Measurements from ENCODE around the gene UBE2N.
"Not testable (repeated sequence)": the region's sequence is repeated elsewhere in the genome, so short reads cannot be mapped to it uniquely, and the experiment has no call there.

UBE2N gene

DNA sequence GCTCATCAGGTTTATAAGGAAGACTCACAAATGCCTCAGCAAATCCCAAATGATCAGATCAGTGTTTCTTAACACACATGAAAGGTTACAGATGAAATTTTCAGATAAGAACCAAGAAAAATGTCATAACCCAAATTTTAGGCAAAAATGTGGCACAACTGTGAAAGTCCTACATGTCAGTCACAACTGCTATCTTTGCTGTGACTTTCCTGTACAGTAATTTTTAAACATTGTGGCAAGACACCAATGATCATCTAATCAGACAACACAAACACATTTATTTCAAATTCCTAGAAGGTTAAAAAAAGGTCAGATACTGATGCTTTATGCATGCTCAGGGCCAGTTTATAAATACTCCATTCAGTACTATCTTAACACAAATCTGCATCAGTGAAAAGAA, 32.9 kb downstream of the UBE2N start:
- peaks cover 21% of the 10 kb centered on the region for H3K36me3 ChIP-seq (ENCODE audit: control insufficient read depth, insufficient read depth, low read length, severe bottlenecking)
- no peak for DNase-seq (ENCODE audit: low read depth)
- no peaks in the 10 kb centered on the region for H3K27me3 ChIP-seq (replicated peaks; ENCODE audit: control insufficient read depth, insufficient read depth, low read length)

DNA sequence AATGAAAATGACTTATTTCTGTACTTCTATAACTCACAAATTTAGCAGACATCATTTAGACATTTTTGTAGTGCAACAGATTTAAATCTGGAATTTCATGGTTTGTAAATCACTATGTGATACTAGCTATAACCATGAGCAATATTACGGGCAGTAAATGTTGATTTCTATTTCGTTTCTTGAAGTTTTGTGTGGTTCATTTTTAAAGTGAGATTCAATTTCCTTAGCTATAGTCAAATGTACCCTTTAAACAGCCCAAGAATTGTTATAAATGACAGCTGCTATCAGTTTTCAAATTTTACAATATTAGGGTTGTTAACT, 33.8 kb downstream of the UBE2N start:
- Histone ChIP-seq H3K36me3 (ENCODE audit: control insufficient read depth, insufficient read depth, low read length, severe bottlenecking) (peaks cover 28% of the 10 kb centered on the region), H3K4me1 (ENCODE audit: control insufficient read depth, insufficient read depth, low read length) (peaks cover 46% of the 10 kb centered on the region), H3K9me3 (ENCODE audit: control insufficient read depth, low read length) (no peaks in the 10 kb centered on the region), H3K27me3 (replicated peaks; ENCODE audit: control insufficient read depth, insufficient read depth, low read length) (no peaks in the 10 kb centered on the region), H3K4me3 (ENCODE audit: low read length) (no peak overlapping the region), H3K9ac (ENCODE audit: low read length) (no peak overlapping the region)
- DNase-seq (ENCODE audit: low read depth), result no peak

More for the DNA sequence above, 32.9 kb downstream of the UBE2N start:
- H3K4me1 ChIP-seq (ENCODE audit: control insufficient read depth, insufficient read depth, low read length), result peaks cover 40% of the 10 kb centered on the region
- no peak overlapping the region for H3K4me3 ChIP-seq (ENCODE audit: low read length)
- H3K9me3 ChIP-seq (ENCODE audit: control insufficient read depth, low read length), result no peaks in the 10 kb centered on the region
- no peak overlapping the region for H3K9ac ChIP-seq (ENCODE audit: low read length)

DNA sequence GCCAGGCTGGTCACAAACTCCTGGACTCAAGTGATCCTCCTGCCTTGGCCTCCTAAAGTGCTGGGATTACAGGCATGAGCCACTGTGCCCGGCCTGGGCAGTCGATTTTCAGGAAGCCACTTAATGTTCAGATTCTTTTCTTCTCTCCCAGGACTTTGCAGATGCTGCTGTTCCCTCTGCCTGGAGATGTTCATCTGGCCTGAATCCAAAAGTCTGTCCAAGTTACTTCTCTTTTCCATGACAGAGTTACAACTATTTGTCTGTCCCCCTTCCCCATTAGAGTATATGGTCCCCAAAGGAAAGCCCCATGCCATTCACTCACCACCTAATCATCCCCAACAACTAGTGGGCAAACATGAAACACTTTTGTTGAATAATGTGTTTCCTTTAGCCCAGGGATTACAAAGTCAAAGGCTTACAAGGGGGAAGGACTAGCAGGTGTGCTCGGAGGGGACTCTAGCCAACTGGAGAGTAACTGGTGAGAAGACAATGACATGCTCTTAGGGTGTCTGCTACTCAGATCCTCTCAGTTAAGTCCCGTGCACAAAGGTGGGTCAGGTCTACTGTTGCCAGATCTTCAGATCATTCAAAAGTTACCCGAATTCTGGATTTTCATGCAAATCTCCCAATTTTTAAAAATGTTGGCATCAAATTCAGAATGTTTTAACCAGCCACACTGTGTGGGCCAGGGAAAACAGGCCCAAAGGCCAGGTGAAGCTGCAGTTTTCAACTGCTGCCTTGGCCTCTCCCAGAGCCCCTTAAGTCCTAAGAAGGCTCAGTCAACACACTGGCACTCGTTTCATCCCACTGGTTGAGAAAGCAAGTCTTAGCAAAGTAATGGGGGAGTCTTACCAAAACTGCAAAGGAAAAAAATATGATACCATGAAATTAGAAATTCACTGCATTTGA, 34.4 kb downstream of the UBE2N start:
- DNase-seq (ENCODE audit: low read depth), result no peak
- Histone ChIP-seq H3K9ac (ENCODE audit: low read length) (no peak overlapping the region), H3K4me1 (ENCODE audit: control insufficient read depth, insufficient read depth, low read length) (peaks cover 52% of the 10 kb centered on the region), H3K9me3 (ENCODE audit: control insufficient read depth, low read length) (no peaks in the 10 kb centered on the region), H3K27me3 (replicated peaks; ENCODE audit: control insufficient read depth, insufficient read depth, low read length) (no peaks in the 10 kb centered on the region), H3K36me3 (ENCODE audit: control insufficient read depth, insufficient read depth, low read length, severe bottlenecking) (peaks cover 34% of the 10 kb centered on the region), H3K4me3 (ENCODE audit: low read length) (no peak overlapping the region)

DNA sequence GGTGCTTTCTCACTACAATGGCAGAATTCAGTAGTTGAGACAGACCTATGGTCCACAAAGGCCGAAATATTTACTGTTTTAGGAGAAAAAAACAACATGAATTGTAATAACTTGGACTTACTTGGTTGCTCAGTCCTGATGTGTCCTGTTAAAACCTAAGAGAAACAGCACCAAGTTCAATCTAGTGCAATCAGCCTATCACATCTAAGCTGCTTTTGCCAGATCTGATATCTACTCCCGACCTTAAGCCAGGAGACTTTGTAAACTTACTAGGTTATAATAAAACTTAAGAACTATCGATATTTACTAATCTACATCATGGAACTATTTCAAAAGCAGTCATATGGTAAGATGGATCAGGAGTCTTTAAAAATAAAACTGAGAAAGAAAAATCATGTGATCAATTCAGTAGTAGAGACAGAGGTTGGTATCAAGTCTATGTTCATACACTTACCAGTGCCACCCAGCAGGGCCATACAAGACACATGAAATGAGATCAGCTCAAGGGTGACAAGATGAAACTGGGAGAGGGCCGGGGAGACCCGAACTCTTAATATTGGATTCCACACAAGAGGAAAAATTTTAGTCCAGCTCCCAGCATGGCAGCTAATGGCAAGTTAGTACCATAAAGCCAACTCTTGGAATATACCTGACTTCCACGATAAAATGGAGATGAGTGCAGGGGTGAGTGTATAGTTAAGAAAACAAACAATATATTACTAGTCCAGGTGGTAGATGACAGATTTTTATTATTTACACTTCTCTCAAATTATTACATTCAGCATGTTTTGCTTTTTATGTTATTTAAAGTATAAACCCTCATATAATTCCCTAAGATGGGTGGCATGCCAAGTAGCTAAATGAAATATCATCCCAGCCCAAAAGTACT, 36.5 kb downstream of the UBE2N start:
- H3K36me3 ChIP-seq (ENCODE audit: control insufficient read depth, insufficient read depth, low read length, severe bottlenecking), result peaks cover 30% of the 10 kb centered on the region
- no peaks in the 10 kb centered on the region for H3K27me3 ChIP-seq (replicated peaks; ENCODE audit: control insufficient read depth, insufficient read depth, low read length)
- H3K9ac ChIP-seq (ENCODE audit: low read length), result no peak overlapping the region
- peak overlapping the region; percentile 27 for H3K4me3 ChIP-seq (ENCODE audit: low read length)
- H3K4me1 ChIP-seq (ENCODE audit: control insufficient read depth, insufficient read depth, low read length), result peaks cover 42% of the 10 kb centered on the region
- DNase-seq (ENCODE audit: low read depth), result no peak
- no peaks in the 10 kb centered on the region for H3K9me3 ChIP-seq (ENCODE audit: control insufficient read depth, low read length)

DNA sequence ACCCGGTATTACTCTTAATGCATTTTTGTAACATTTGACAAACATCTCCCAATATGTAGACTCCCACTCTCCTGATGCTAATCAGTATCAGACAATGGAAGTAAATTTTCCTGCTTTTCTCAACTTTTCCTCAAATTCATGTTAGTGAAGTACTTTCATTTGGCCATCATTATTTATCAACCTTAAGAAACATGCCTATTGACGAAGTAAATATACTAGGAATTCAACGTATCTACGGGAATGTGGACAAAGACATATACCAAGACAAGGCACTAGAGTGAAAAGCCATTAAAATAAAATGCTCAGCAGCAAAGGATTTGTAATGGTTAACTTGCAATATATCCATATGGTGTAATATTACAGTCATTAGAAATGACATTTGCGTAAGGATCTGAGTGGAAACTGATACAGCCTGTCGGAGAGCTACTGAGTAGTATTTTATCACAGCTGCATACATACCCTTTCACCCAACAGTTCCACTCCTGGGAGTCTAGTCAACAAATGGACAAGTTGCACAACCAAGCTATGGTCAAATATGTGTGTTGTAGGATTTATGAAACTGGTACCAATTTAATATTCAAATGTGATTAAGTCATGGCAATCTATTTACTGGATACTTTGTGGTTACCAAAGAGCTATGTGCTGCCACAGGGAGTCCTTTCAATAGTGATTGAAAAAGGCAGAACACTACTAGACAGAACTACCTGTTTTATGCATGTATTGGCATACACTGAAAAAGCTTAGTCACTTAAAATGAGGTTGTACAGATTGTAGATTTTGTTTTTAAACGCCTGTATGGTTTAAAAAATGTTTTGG, 37.6 kb downstream of the UBE2N start:
- DNase-seq (ENCODE audit: low read depth), result peak; percentile 62
- Histone ChIP-seq H3K4me3 (ENCODE audit: low read length) (peak overlapping the region; percentile 27), H3K9me3 (ENCODE audit: control insufficient read depth, low read length) (no peaks in the 10 kb centered on the region), H3K27me3 (replicated peaks; ENCODE audit: control insufficient read depth, insufficient read depth, low read length) (no peaks in the 10 kb centered on the region), H3K4me1 (ENCODE audit: control insufficient read depth, insufficient read depth, low read length) (peaks cover 38% of the 10 kb centered on the region), H3K36me3 (ENCODE audit: control insufficient read depth, insufficient read depth, low read length, severe bottlenecking) (peaks cover 25% of the 10 kb centered on the region), H3K9ac (ENCODE audit: low read length) (peak overlapping the region; percentile 13)

DNA sequence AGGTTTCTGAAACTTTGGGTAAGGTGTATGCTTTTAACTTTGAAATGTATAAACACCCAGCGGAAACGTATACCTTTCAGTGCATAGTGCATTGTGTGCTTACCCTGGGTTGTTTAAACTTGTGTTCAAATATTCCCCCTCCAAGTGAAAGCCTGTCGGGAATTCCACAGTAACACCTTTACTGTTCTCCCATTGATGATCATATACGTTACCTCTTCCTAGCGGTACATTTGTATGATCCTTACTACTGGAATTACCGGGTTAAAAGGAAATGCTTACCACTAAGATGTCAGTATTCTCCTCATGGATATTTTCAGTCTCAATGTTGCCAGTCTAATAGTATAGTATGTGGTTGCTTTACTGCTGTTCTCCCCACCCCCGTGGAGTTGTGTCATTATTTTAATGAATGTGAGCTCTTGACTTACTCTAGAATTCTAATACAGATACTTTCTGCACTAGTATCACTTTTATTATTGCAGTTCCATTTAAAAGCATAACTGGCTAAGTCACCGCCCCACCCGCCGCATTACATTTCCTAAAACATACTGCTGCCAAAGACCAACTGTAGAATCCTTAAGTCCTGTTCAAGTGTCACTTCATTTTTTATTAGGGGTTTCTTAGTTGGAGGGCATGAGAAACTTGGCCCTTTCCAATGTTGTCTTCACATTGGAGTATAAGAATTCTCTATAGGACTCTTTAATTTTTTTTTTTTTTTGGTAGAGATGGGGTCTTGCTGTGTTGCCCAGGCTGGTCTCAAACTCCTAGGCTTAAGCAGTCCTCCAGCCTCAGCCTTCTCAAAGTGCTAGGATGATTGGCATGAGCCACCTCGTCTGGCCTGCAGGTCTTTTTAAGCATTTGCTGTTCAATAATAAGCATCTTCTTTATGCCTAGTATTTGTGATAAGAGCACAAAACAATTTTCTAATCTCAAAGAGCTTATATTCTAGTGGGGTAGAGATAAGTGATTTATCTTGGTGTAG, 39.1 kb downstream of the UBE2N start:
- Histone ChIP-seq H3K9me3 (ENCODE audit: control insufficient read depth, low read length) (no peaks in the 10 kb centered on the region), H3K9ac (ENCODE audit: low read length) (no peak overlapping the region), H3K27me3 (replicated peaks; ENCODE audit: control insufficient read depth, insufficient read depth, low read length) (no peaks in the 10 kb centered on the region), H3K4me3 (ENCODE audit: low read length) (no peak overlapping the region), H3K36me3 (ENCODE audit: control insufficient read depth, insufficient read depth, low read length, severe bottlenecking) (peaks cover 36% of the 10 kb centered on the region), H3K4me1 (ENCODE audit: control insufficient read depth, insufficient read depth, low read length) (peaks cover 29% of the 10 kb centered on the region)
- DNase-seq (ENCODE audit: low read depth), result no peak

DNA sequence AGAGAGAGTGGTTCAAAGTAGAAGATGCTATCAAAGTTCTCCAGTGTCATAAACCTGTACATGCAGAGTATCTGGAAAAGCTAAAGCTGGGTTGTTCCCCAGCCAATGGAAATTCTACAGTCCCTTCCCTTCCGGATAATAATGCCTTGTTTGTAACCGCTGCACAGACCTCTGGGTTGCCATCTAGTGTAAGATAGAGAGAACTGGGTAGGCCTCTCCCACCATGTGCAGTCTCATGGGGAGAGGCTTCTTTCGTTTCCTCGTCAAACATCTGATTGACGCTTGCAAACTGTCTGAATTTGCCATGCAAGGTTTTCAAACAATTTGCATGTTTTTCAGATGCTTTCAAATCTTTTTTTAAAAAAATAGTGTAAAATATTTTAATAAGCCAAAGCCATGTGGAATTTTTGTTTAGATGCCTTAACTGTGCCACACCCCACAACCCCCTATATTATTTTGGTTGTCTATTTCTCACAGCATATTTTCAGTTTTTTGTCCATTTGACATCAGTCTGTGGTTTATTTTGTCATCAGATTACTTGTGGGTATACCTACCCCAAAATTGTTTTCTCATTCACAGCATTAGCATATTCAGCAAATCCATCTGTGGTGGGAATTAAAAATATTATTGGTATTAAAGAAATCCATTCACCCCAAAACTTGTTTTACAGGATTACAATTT, 42.4 kb downstream of the UBE2N start:
- not testable (repeated sequence) for DNase-seq (ENCODE audit: low read depth); H3K9ac ChIP-seq (ENCODE audit: low read length); H3K4me3 ChIP-seq (ENCODE audit: low read length); H3K27me3 ChIP-seq (replicated peaks; ENCODE audit: control insufficient read depth, insufficient read depth, low read length); H3K9me3 ChIP-seq (ENCODE audit: control insufficient read depth, low read length)
- Histone ChIP-seq H3K4me1 (ENCODE audit: control insufficient read depth, insufficient read depth, low read length) (peaks cover 23% of the 10 kb centered on the region), H3K36me3 (ENCODE audit: control insufficient read depth, insufficient read depth, low read length, severe bottlenecking) (peaks cover 56% of the 10 kb centered on the region)

DNA sequence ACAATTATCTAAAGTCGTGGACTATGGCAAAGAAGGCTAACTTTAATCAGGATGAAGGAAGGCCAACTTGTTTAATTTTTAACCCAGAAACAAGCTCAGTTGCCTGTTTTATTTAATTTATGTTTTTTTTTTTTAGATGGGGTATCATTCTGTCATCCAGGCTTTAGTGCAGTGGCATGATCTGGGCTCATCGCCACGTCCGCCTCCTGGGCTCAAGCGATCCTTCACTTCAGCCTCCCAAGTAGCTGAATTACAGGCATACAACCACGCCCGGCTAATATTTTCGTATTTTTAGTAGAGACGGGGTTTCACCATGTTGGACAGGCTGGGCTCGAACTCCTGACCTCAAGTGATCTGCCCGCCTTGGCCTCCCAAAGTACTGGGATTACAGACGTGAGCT, 44.3 kb downstream of the UBE2N start:
- Histone ChIP-seq H3K36me3 (ENCODE audit: control insufficient read depth, insufficient read depth, low read length, severe bottlenecking) (peaks cover 44% of the 10 kb centered on the region), H3K9me3 (ENCODE audit: control insufficient read depth, low read length) (no peaks in the 10 kb centered on the region), H3K27me3 (replicated peaks; ENCODE audit: control insufficient read depth, insufficient read depth, low read length) (no peaks in the 10 kb centered on the region), H3K4me3 (ENCODE audit: low read length) (no peak overlapping the region), H3K9ac (ENCODE audit: low read length) (no peak overlapping the region), H3K4me1 (ENCODE audit: control insufficient read depth, insufficient read depth, low read length) (peaks cover 7% of the 10 kb centered on the region)
- no peak for DNase-seq (ENCODE audit: low read depth)

DNA sequence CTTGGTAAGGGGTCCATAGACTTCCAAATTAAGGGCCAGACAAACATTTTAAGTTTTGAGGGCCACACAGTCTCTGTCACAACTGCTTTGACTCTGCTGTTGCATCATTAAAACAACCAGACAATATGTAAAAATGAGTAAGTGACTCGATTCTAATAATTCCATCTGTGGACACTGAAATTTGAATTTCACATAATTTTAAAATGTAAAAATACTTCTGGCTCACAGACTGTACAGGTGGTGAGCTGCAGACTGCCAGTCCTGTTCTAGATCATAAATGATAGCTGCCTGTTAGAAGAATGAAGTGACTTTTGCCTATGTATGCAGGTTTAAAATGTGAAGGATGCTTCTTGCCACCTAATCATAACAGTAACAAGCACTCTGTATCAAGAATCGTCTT, 48.3 kb downstream of the UBE2N start:
- H3K27me3 ChIP-seq (replicated peaks; ENCODE audit: control insufficient read depth, insufficient read depth, low read length), result no peaks in the 10 kb centered on the region
- H3K4me3 ChIP-seq (ENCODE audit: low read length), result no peak overlapping the region
- DNase-seq (ENCODE audit: low read depth), result no peak
- H3K4me1 ChIP-seq (ENCODE audit: control insufficient read depth, insufficient read depth, low read length), result peaks cover 20% of the 10 kb centered on the region
- no peak overlapping the region for H3K9ac ChIP-seq (ENCODE audit: low read length)
- H3K9me3 ChIP-seq (ENCODE audit: control insufficient read depth, low read length), result no peaks in the 10 kb centered on the region
- peaks cover 34% of the 10 kb centered on the region for H3K36me3 ChIP-seq (ENCODE audit: control insufficient read depth, insufficient read depth, low read length, severe bottlenecking)
